PFSK-1 (cell line): ENCODE results near the gene GCFC2.

Experiments
- POLR2AphosphoS5 ChIP-seq: IDR thresholded peaks from 2 replicates; pipeline ENCODE4 v1.6.1; 2012; ENCODE audit warnings: low read depth, mild to moderate bottlenecking, control low read depth, low read length, moderate library complexity
- SIN3A ChIP-seq: IDR thresholded peaks from 2 replicates; pipeline ENCODE4 v1.6.1; 2012; ENCODE audit warnings: mild to moderate bottlenecking, low read length, moderate library complexity, borderline replicate concordance; ENCODE audit not compliant: insufficient read depth
- TAF1 ChIP-seq: IDR thresholded peaks from 2 replicates; pipeline ENCODE4 v1.6.1; 2012; ENCODE audit warnings: low read length, control low read depth, borderline replicate concordance; ENCODE audit not compliant: insufficient read depth
- TF ChIP-seq, protein P1 (sequence below), 2 experiments: IDR thresholded peaks; 2 replicates each; pipeline versions ENCODE4 v1.6.1 to v1.8.0; 2011 to 2012; ENCODE audit warnings: low read depth in 2 of 2, low read length in 2 of 2, control low read depth in 1 of 2, inconsistent platforms in 1 of 2, mild to moderate bottlenecking in 1 of 2, moderate library complexity in 1 of 2; ENCODE audit not compliant: insufficient read depth in 1 of 2

DNA sequence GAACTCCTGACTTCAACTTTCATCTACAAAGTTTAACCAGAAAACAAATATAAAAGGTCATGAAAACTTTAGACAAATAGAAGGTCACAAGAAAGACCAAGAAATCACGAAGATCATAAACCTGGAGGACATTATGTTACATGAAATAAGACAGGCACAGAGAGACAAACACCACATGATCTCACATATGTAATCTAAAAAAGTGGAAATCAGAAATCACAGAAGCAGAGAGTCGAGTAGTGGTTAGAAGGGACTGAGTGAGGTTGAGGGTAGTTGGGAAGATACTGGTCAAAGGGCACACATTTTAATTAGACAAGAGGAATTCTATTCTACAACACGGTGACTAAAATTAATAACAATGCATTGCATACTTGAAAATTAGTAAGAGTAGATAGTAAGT lies 1.4 kb downstream of the GCFC2 start:
- TF ChIP-seq, protein P1, sequence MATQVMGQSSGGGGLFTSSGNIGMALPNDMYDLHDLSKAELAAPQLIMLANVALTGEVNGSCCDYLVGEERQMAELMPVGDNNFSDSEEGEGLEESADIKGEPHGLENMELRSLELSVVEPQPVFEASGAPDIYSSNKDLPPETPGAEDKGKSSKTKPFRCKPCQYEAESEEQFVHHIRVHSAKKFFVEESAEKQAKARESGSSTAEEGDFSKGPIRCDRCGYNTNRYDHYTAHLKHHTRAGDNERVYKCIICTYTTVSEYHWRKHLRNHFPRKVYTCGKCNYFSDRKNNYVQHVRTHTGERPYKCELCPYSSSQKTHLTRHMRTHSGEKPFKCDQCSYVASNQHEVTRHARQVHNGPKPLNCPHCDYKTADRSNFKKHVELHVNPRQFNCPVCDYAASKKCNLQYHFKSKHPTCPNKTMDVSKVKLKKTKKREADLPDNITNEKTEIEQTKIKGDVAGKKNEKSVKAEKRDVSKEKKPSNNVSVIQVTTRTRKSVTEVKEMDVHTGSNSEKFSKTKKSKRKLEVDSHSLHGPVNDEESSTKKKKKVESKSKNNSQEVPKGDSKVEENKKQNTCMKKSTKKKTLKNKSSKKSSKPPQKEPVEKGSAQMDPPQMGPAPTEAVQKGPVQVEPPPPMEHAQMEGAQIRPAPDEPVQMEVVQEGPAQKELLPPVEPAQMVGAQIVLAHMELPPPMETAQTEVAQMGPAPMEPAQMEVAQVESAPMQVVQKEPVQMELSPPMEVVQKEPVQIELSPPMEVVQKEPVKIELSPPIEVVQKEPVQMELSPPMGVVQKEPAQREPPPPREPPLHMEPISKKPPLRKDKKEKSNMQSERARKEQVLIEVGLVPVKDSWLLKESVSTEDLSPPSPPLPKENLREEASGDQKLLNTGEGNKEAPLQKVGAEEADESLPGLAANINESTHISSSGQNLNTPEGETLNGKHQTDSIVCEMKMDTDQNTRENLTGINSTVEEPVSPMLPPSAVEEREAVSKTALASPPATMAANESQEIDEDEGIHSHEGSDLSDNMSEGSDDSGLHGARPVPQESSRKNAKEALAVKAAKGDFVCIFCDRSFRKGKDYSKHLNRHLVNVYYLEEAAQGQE (IDR thresholded peaks at IDR 0.05; ENCODE audit: insufficient read depth in 1 of 2, low read depth in 2 of 2, low read length in 2 of 2): no peak
- TF ChIP-seq POLR2AphosphoS5 (no peak), TAF1 (no peak), SIN3A (no peak)
